Mesodermal cell (in vitro differentiated cells): ENCODE measurements around the gene SCAF11. TPM values are rescaled to one million over a fixed set of nuclear protein-coding genes. Genes with fewer than 3 reads are reported as not detected.
"Not testable (repeated sequence)": the region's sequence is repeated elsewhere in the genome, so short reads cannot be mapped to it uniquely, and the experiment has no call there.

Experiments used
- H3K27ac ChIP-seq: 2 replicates; pipeline ENCODE4 v1.7.0; 2013; ENCODE audit warnings: mild to moderate bottlenecking, low read depth, low read length, moderate library complexity; ENCODE audit not compliant: severe bottlenecking
- H3K36me3 ChIP-seq: 2 replicates; pipeline ENCODE4 v1.7.1; 2013; ENCODE audit warnings: mild to moderate bottlenecking, low read length, moderate library complexity; ENCODE audit not compliant: control insufficient read depth, insufficient read depth
- H3K4me1 ChIP-seq: one replicate; pipeline ENCODE4 v1.7.1; 2013; ENCODE audit warnings: mild to moderate bottlenecking, low read length; ENCODE audit not compliant: insufficient read depth, control insufficient read depth, poor library complexity, severe bottlenecking
- H3K4me3 ChIP-seq: 2 replicates; pipeline ENCODE4 v1.7.0; 2013; ENCODE audit warnings: low read length, control low read depth, mild to moderate bottlenecking; ENCODE audit not compliant: insufficient read depth, poor library complexity, severe bottlenecking; ENCODE audit errors: extremely low read depth
- H3K9me3 ChIP-seq: 2 replicates; pipeline ENCODE4 v1.7.1; 2013; ENCODE audit warnings: mild to moderate bottlenecking, low read length, moderate library complexity; ENCODE audit not compliant: control insufficient read depth
- WGBS, 2 experiments: methylation state at CpG; one replicate each; pipeline ENCODE4 v1.1.5; 2013; ENCODE audit warnings: missing lambda C conversion rate in 2 of 2; ENCODE audit not compliant: insufficient coverage in 2 of 2; 5-methylcytosine and 5-hydroxymethylcytosine counted together
- polyA plus RNA-seq, 2 experiments: library from polyadenylated mRNA; stranded (reverse); fragments of 50-300 nt; gene quantifications; one replicate each; pipeline ENCODE4 v1.2.3, GENCODE V29; 2013

SCAF11 gene, protein sequence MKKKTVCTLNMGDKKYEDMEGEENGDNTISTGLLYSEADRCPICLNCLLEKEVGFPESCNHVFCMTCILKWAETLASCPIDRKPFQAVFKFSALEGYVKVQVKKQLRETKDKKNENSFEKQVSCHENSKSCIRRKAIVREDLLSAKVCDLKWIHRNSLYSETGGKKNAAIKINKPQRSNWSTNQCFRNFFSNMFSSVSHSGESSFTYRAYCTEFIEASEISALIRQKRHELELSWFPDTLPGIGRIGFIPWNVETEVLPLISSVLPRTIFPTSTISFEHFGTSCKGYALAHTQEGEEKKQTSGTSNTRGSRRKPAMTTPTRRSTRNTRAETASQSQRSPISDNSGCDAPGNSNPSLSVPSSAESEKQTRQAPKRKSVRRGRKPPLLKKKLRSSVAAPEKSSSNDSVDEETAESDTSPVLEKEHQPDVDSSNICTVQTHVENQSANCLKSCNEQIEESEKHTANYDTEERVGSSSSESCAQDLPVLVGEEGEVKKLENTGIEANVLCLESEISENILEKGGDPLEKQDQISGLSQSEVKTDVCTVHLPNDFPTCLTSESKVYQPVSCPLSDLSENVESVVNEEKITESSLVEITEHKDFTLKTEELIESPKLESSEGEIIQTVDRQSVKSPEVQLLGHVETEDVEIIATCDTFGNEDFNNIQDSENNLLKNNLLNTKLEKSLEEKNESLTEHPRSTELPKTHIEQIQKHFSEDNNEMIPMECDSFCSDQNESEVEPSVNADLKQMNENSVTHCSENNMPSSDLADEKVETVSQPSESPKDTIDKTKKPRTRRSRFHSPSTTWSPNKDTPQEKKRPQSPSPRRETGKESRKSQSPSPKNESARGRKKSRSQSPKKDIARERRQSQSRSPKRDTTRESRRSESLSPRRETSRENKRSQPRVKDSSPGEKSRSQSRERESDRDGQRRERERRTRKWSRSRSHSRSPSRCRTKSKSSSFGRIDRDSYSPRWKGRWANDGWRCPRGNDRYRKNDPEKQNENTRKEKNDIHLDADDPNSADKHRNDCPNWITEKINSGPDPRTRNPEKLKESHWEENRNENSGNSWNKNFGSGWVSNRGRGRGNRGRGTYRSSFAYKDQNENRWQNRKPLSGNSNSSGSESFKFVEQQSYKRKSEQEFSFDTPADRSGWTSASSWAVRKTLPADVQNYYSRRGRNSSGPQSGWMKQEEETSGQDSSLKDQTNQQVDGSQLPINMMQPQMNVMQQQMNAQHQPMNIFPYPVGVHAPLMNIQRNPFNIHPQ (N-terminal part only)
- polyA plus RNA-seq (2013, experiment 1 of 2): 76.2 TPM
- 82.2 TPM for polyA plus RNA-seq (2013, experiment 2 of 2)

DNA sequence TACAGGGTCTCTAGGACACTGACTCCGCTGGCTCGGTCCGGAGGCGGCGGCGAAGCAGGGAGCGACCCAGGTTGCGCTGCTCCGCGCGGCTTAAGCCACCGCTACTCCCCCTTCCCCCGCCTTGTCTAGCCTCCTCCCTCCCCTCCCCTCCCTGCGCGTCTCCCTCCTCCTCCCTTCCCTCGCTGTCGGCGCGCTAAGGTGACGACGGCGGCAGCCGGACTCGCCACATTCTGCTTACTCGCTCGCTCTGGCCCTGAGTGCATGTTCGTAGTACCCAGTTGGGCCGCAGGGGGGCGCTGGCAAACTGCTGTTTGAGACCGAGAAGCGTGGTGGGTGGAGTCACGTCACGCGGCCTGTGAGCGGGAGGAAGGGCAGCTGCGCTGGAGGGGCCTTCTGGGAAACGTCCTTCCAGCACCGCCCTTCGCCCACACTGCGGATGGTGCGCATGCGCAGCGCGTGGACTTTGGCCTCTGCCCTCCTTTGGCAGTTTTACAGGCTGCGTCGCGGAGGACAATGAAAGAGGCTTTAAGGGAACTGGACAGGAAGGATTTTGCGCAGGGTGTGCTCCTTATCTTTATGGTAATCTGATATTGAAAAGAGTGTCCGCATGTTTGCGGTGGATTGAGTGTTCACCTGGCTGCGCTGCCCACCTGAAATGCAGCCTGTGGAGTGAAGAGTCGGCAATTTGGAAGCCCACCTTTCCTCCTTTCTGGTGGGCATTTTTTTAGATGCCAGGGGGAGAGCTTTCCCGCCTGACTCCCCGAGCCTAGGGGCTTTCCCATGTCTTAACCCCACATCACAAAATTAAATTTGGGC lies at the start of gene SCAF11:
Gene SCAF11 (minus strand): TSS at position 107 of the 816 bp plus-strand sequence. CDS start 26,407 bp downstream, outside the sequence.
- H3K9me3 ChIP-seq: no peaks in the 10 kb centered on the region
- WGBS, 2 experiments: 8 to 12% methylated on average over 30 to 44 of the region's 54 CpGs
- peaks cover 9% of the 10 kb centered on the region for H3K36me3 ChIP-seq
- peak within 1 kb of the TSS; percentile 82 for H3K4me3 ChIP-seq
- peaks cover 16% of the 10 kb centered on the region for H3K4me1 ChIP-seq
- peak within 1 kb of the TSS; percentile 96 for H3K27ac ChIP-seq

DNA sequence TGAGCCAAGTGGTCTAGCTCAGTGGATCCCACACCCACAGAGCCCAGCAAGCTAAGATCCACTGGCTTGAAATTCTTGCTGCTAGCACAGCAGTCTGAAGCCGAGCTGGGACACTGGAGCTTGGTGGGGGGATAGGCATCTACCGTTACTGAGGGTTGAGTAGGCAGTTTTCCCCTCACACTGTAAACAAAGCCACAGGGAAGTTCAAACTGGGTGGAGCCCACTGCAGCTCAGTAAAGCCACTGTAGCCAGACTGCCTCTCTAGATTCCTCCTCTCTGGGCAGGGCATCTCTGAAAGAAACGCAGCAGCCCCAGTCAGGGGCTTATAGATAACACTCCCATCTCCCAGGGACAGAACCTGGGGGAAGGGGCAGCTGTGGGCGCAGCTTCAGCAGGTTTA lies 46.7 kb upstream of the SCAF11 start:
- WGBS, 2 experiments: 49 to 70% methylated on average over 2 of the region's 4 CpGs
- not testable (repeated sequence) for H3K4me1 ChIP-seq, H3K4me3 ChIP-seq, H3K27ac ChIP-seq, H3K36me3 ChIP-seq, H3K9me3 ChIP-seq

DNA sequence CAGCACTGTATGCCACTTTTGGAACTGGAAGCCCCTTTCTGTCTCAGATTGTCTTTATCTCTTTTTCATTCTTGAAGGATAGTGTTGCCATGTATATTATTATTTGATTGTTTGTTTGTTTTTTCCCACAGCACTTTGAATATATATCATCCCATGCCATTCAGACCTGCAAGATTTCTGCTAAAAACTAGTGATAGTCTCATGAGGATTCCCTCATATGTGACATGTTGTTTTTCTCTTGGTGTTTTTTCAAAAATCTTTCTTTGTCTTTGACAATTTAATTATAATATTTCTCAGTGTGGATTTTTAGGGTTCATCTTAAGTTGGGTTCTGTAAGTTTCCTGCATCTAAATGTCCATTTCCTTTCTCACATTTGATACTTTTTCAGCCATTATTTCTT lies 36.8 kb upstream of the SCAF11 start:
- Histone ChIP-seq H3K4me1 (no peaks in the 10 kb centered on the region), H3K27ac (no peak overlapping the region), H3K4me3 (no peak overlapping the region), H3K9me3 (peaks cover 22% of the 10 kb centered on the region), H3K36me3 (no peaks in the 10 kb centered on the region)

DNA sequence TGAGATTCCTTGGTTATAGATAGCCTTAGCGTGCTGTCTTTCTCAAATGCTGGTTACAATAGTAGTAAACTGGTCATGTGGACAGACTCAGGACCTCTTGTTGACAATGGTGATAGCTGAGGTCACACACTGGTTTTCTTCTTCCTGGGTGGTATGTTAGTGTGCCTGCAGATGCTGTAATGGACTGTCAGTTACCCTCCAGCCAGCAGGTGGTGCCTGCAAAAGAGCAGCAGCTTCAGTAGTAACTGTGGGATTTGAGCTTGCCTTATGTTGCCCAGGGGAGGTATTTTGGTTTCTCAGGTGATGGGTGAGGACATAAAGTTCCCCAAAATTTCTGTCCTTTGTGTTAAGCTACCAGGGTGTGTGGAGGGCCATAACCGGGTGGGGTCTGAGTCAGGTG lies 33.7 kb upstream of the SCAF11 start:
- Histone ChIP-seq H3K9me3 (peaks cover 22% of the 10 kb centered on the region), H3K4me1 (no peaks in the 10 kb centered on the region), H3K36me3 (no peaks in the 10 kb centered on the region), H3K4me3 (no peak overlapping the region), H3K27ac (no peak overlapping the region)
- 89 to 90% methylated on average over 2 of the region's 2 CpGs for WGBS, 2 experiments

DNA sequence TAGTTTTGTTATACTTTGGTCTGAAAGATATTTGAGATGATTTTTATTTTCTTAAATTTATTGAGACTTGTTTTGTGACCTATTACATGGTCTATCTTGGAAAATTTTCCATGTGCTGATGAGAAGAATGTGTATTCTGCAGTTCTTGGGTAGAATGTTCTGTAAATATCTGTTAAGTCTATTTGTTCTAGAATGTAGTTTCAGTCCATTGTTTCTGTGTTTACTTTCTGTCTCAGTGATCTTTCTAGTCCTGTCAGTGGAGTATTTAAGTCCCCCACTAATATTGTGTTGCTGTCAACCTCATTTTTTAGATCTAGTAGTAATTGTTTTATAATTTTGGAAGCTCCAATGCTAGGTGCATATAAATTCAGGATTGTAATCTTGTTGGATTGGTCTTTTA lies 30.4 kb upstream of the SCAF11 start:
- Histone ChIP-seq H3K9me3 (no peaks in the 10 kb centered on the region), H3K4me3 (no peak overlapping the region), H3K4me1 (no peaks in the 10 kb centered on the region), H3K27ac (no peak overlapping the region), H3K36me3 (no peaks in the 10 kb centered on the region)

DNA sequence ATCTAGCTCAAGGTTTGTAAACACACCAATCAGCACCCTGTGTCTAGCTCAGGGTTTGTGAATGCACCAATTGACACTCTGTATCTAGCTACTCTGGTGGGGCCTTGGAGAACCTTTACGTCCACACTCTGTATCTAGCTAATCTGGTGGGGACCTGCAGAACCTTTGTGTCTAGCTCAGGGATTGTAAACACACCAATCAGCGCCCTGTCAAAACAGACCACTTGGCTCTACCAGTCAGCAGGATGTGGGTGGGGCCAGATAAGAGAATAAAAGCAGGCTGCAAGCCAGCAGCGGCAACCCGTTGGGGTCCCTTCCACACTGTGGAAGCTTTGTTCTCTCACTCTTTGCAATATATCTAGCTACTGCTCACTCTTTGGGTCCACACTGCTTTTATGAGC lies 28.3 kb upstream of the SCAF11 start:
- not testable (repeated sequence) for H3K27ac ChIP-seq, H3K4me1 ChIP-seq, H3K36me3 ChIP-seq, H3K4me3 ChIP-seq, H3K9me3 ChIP-seq
- WGBS, 2 experiments: 96 to 100% methylated on average over 3 of the region's 4 CpGs

DNA sequence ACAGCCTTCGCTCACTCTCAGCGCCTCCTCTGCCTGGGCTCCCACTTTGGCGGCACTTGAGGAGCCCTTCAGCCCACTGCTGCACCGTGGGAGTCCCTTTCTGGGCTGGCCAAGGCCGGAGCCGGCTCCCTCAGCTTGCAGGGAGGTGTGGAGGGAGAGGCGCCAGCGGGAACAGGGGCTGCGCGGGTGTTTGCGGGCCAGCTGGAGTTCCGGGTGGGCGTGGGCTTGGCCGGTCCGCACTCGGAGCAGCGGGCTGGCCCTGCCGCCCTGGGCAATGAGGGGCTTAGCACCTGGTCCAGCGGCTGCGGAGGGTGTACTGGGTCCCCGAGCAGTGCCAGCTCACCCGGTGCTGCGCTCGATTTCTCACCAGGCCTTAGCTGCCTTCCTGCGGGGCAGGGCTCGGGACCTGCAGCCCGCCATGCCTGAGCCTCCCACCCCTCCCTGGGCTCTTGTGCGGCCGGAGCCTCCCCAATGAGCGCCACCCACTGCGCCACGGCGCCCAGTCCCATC lies 27.5 kb upstream of the SCAF11 start:
- H3K4me3 ChIP-seq, H3K4me1 ChIP-seq, H3K27ac ChIP-seq, H3K36me3 ChIP-seq, H3K9me3 ChIP-seq: not testable (repeated sequence)
- 92 to 94% methylated on average over 25 to 30 of the region's 33 CpGs for WGBS, 2 experiments

DNA sequence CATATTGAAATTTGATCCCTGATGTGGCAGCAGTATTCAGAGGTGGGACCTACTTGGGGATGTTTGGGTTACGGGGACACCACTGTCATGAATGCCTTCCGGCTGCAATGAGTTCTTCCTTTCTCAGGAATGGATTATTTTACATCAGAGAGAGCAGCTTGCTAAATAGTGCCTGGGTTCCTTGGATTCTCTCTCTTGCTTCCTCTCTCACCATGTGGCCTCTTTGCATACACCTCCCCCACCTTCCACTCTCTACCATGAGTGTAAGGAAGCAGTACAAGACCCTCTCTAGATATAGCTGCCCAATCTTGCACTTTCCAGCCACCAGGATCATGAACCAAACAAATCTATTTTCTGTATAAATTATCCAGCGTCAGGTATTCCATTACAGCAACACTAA lies 15.4 kb upstream of the SCAF11 start:
- Histone ChIP-seq H3K27ac (no peak overlapping the region), H3K36me3 (no peaks in the 10 kb centered on the region), H3K4me1 (no peaks in the 10 kb centered on the region), H3K9me3 (no peaks in the 10 kb centered on the region), H3K4me3 (no peak overlapping the region)
- WGBS, 2 experiments: 100% methylated on average over 1 to 2 of the region's 3 CpGs

DNA sequence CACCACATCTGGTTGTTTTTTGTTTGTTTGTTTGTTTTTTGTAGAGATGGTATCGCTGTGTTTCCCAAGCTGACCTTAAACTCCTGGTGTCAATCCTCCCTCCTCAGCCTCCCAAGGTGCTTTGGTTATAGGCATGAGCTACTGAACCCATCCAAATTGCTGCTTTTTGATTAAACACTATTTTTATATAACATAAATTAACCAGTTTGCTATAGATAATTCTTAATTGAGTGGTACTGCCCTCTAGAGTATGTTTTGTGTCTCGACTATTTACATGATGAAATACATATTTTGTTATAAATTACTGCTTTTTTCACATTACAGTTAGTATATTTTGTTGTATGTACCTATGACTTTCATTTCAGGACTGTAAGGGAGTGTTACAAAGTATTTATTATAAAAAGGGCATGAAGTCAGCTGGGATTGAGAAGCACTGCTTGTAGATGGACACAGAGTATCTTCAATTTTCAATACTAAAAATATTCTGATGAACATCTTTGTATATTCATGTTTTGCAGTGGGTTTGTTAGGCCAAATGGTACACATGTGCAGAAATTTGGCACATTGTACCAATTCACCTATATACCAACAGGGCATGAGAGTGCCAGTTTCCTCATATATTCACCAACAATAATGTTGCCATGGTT lies 14.9 kb upstream of the SCAF11 start:
- no CpG with 5 or more reads among the region's 2 CpGs for WGBS, 2 experiments

More for the DNA sequence above, 14.9 kb upstream of the SCAF11 start:
- Histone ChIP-seq H3K27ac (no peak overlapping the region), H3K36me3 (no peaks in the 10 kb centered on the region), H3K4me1 (no peaks in the 10 kb centered on the region), H3K4me3 (no peak overlapping the region), H3K9me3 (no peaks in the 10 kb centered on the region)
